ENCODE measurements around the gene SEMA5A.

DNA sequence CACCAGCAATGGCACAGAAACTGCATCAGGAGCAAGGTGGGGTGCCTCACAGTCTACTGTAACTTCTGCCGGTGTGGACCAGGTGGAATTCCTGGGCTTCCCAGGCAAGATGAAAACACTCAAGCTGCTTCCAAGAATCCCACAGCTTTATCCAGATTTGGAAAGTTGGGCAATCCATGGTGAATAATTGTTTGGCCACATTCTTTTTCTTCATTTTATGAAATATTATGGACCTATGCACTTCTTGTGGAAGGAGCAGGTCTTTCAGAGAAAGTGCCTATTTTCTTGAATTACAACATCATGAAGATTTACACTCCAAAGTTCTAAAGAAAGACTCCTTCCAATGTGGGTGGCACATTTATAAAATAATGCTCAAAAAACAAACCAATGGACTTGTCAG is 503.6 kb downstream of the SEMA5A start:
- TF ChIP-seq PAF1 (CRISPR knock-in tag; IDR thresholded peaks at IDR 0.05) (no peak), HOXA5 (CRISPR knock-in tag; IDR thresholded peaks at IDR 0.05) (no peak)
- TF ChIP-seq, protein P1, sequence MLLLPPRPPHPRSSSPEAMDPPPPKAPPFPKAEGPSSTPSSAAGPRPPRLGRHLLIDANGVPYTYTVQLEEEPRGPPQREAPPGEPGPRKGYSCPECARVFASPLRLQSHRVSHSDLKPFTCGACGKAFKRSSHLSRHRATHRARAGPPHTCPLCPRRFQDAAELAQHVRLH (CRISPR knock-in tag; IDR thresholded peaks at IDR 0.05; ENCODE audit: borderline replicate concordance, low read depth) = no peak
